ENCODE measurements around the gene CSTPP1. TPM values are rescaled to one million over a fixed set of nuclear protein-coding genes. Genes with fewer than 3 reads are reported as not detected.

Gene CSTPP1
- total RNA-seq, 3 donors from 2014 or later (not counting 1 experiment from before 2014, with no cell fraction given): 16.2 to 17.8 (median 16.9) TPM

DNA sequence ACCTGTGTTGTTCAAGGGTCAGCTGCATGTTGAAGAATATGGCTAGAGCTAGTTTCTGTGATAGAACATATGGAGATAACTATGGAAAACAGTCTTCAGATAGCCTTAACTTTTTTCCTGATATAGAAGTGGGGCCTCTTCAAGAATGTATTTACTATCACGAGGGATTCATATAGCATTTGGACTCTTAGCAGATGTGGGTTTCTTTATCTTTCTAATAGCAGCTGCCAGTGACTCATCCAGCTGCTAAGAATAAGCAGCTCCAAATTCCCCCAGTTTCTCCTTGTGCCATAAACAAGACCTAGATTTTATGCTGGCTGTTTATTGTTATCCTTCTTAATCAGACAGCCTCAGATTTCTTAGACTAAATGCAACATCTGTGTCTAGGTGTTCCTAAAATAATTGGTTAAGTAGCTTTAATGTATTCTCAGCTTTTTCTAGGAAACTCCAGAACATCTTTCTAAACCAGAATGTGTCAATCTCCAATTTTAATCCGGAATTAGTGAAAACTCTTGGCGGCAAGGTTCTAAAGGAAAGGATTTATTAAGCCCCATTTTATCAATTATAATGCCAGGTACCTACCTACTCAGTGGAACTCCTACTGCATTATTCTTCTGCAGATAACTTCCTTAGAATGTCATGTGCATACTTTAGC is 119.8 kb downstream of the CSTPP1 start:
- Histone ChIP-seq H3K27me3 (ENCODE audit: control insufficient read depth, insufficient read depth, low read length) (no peaks in the 10 kb centered on the region), H3K9me3 (ENCODE audit: control insufficient read depth, insufficient read depth, low read length) (no peaks in the 10 kb centered on the region), H3K36me3 (ENCODE audit: control insufficient read depth, insufficient read depth, low read length) (no peaks in the 10 kb centered on the region), H3K27ac (ENCODE audit: low read length) (no peak overlapping the region), H3K4me1 (ENCODE audit: control insufficient read depth, insufficient read depth, low read length) (no peaks in the 10 kb centered on the region), H3K4me3 (ENCODE audit: low read length) (no peak overlapping the region)
- 93% methylated on average over 3 of the region's 3 CpGs for WGBS (ENCODE audit: insufficient coverage)
- TF ChIP-seq CTCF (IDR thresholded peaks at IDR 0.05): no peak
- DNase-seq: no peak
- intact Hi-C loops (cut with micrococcal nuclease): no loop called here
- no peak for ATAC-seq
- no peak overlapping the region for H3K4me3 Mint-ChIP-seq
- H3K27ac Mint-ChIP-seq: no peak overlapping the region
- H3K36me3 Mint-ChIP-seq: no peaks in the 10 kb centered on the region
- H3K27me3 Mint-ChIP-seq (ENCODE audit: low read depth in 2 of 2): no peaks in the 10 kb centered on the region
- no peaks in the 10 kb centered on the region for H3K4me1 Mint-ChIP-seq
- no peaks in the 10 kb centered on the region for H3K9me3 Mint-ChIP-seq

DNA sequence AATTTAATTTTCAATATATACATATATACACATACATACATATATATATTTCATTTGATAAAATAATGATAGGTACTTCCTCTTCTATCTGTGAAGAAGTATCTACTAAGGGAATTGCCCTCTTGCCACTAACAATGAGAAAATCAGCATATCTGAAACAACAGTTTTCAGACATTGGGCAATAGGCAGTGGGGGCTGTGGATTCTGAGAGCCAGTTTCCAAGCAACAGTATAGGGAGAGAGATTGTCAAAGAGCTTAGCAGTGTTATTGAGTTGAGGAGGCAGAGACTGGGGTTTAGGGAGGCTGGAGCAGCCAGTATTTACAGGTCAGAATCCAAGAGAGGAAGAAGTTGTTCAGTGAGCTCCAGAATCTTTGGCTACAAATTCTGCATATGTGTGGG is 120.8 kb downstream of the CSTPP1 start:
- H3K27ac Mint-ChIP-seq: no peak overlapping the region
- no peaks in the 10 kb centered on the region for H3K36me3 ChIP-seq (ENCODE audit: control insufficient read depth, insufficient read depth, low read length)
- H3K4me1 ChIP-seq (ENCODE audit: control insufficient read depth, insufficient read depth, low read length): no peaks in the 10 kb centered on the region
- no peaks in the 10 kb centered on the region for H3K9me3 ChIP-seq (ENCODE audit: control insufficient read depth, insufficient read depth, low read length)
- ATAC-seq: no peak
- no peak overlapping the region for H3K4me3 Mint-ChIP-seq
- no peak overlapping the region for H3K4me3 ChIP-seq (ENCODE audit: low read length)
- no peak for TF ChIP-seq CTCF (IDR thresholded peaks at IDR 0.05)
- no peak overlapping the region for H3K27ac ChIP-seq (ENCODE audit: low read length)
- intact Hi-C loops (cut with micrococcal nuclease): no loop called here
- no peaks in the 10 kb centered on the region for H3K27me3 ChIP-seq (ENCODE audit: control insufficient read depth, insufficient read depth, low read length)
- H3K9me3 Mint-ChIP-seq: no peaks in the 10 kb centered on the region
- no peaks in the 10 kb centered on the region for H3K4me1 Mint-ChIP-seq
- DNase-seq: no peak
- H3K36me3 Mint-ChIP-seq: no peaks in the 10 kb centered on the region
- no peaks in the 10 kb centered on the region for H3K27me3 Mint-ChIP-seq (ENCODE audit: low read depth in 2 of 2)

- no peak for ATAC-seq
Observed at GRCh38 chr11:47060807-47061206, 124.2 kb downstream of the CSTPP1 start.

More at GRCh38 chr11:47060807-47061206, 124.2 kb downstream of the CSTPP1 start:
- H3K36me3 Mint-ChIP-seq: no peaks in the 10 kb centered on the region
- H3K4me1 Mint-ChIP-seq: no peaks in the 10 kb centered on the region
- no peaks in the 10 kb centered on the region for H3K36me3 ChIP-seq (ENCODE audit: control insufficient read depth, insufficient read depth, low read length)
- no peaks in the 10 kb centered on the region for H3K9me3 Mint-ChIP-seq
- intact Hi-C loops (cut with micrococcal nuclease): no loop called here
- H3K4me1 ChIP-seq (ENCODE audit: control insufficient read depth, insufficient read depth, low read length): no peaks in the 10 kb centered on the region
- no peak for TF ChIP-seq CTCF (IDR thresholded peaks at IDR 0.05)
- H3K27me3 ChIP-seq (ENCODE audit: control insufficient read depth, insufficient read depth, low read length): no peaks in the 10 kb centered on the region
- H3K4me3 Mint-ChIP-seq: no peak overlapping the region
- no peaks in the 10 kb centered on the region for H3K9me3 ChIP-seq (ENCODE audit: control insufficient read depth, insufficient read depth, low read length)
- no peak overlapping the region for H3K27ac ChIP-seq (ENCODE audit: low read length)
- DNase-seq: no peak
- H3K27me3 Mint-ChIP-seq (ENCODE audit: low read depth in 2 of 2): no peaks in the 10 kb centered on the region
- H3K4me3 ChIP-seq (ENCODE audit: low read length): no peak overlapping the region
- no peak overlapping the region for H3K27ac Mint-ChIP-seq
- no CpG with 5 or more reads among the region's 2 CpGs for WGBS (ENCODE audit: insufficient coverage)
